Panc1 (cell line): ENCODE results near the gene OGDH. TPM values are rescaled to one million over a fixed set of nuclear protein-coding genes. Genes with fewer than 3 reads are reported as not detected.

Experiments used
- ATAC-seq: fragments of 200-7000 bp; cut with Tn5 transposase; 2 replicates; pipeline ENCODE4 v1.9.1; 2020; ENCODE audit warnings: mild to moderate bottlenecking, moderate library complexity
- BruUV-seq: library from RNA; stranded (reverse); fragments of 400-500 nt; replicated peaks from 2 replicates; lab custom pipeline; 2021; lab: Mats Ljungman, UMichigan
- CTCF ChIA-PET: fragments of 300-600 bp; sonication (Branson Sonifier 250); formaldehyde crosslinking; loops from one replicate; lab custom pipeline; 2022; ENCODE audit warnings: antibody characterized with exemption; lab: Charles Lee
- POLR2A ChIA-PET: fragments of 300-600 bp; sonication (Branson Sonifier 250); formaldehyde crosslinking; loops from one replicate; lab custom pipeline; 2022; ENCODE audit warnings: antibody characterized with exemption; lab: Charles Lee
- DNase-seq: peaks from one replicate; pipeline ENCODE4 v3.0.0-alpha.2; 2010; ENCODE audit warnings: low read depth, low spot score
- H3K27ac ChIP-seq: 2 replicates; pipeline ENCODE4 v1.5.1; 2011; ENCODE audit warnings: mild to moderate bottlenecking, low read length, inconsistent platforms
- H3K27me3 ChIP-seq: fragments of 200-500 bp; sonication (Bioruptor generic); 2 replicates; pipeline ENCODE4 v1.6.0; 2014; ENCODE audit warnings: low read length, inconsistent platforms; ENCODE audit not compliant: control insufficient read depth, insufficient read depth
- H3K36me3 ChIP-seq: fragments of 200-500 bp; sonication (Bioruptor generic); 2 replicates; pipeline ENCODE4 v1.5.1; 2014; ENCODE audit warnings: inconsistent platforms, mild to moderate bottlenecking, low read length, moderate library complexity; ENCODE audit not compliant: control insufficient read depth, insufficient read depth
- H3K4me1 ChIP-seq: 2 replicates; pipeline ENCODE4 v1.5.1; 2011; ENCODE audit warnings: inconsistent platforms, mild to moderate bottlenecking, low read length, moderate library complexity; ENCODE audit not compliant: control insufficient read depth, insufficient read depth
- H3K4me3 ChIP-seq, 2 experiments: 2 replicates each; pipeline ENCODE4 v1.5.1; 2011 to 2012; ENCODE audit warnings: low read depth in 2 of 2, low read length in 2 of 2, mild to moderate bottlenecking in 2 of 2, inconsistent platforms in 1 of 2, moderate library complexity in 1 of 2
- H3K9me3 ChIP-seq: fragments of 200-500 bp; sonication (Bioruptor generic); 2 replicates; pipeline ENCODE4 v1.5.1; 2014; ENCODE audit warnings: low read depth, mild to moderate bottlenecking, inconsistent platforms, low read length, moderate library complexity; ENCODE audit not compliant: control insufficient read depth, insufficient read depth
- POLR2AphosphoS5 ChIP-seq: IDR thresholded peaks from 2 replicates; pipeline ENCODE4 v1.6.1; 2012; ENCODE audit warnings: mild to moderate bottlenecking, low read depth, low read length, moderate library complexity
- SIN3A ChIP-seq: IDR thresholded peaks from 2 replicates; pipeline ENCODE4 v1.6.1; 2012; ENCODE audit warnings: low read depth, mild to moderate bottlenecking, low read length, moderate library complexity, borderline replicate concordance; ENCODE audit not compliant: insufficient read depth
- TCF7L2 ChIP-seq: IDR thresholded peaks from 2 replicates; pipeline ENCODE4 v1.6.1; 2011; ENCODE audit warnings: mild to moderate bottlenecking, low read depth, low read length, inconsistent platforms
- in situ Hi-C: cut with HindIII; loops from 2 replicates; pipeline ENCODE4 v1.10.0; 2016; ENCODE audit warnings: low sequenced_read_pairs, low pct_unique_long_range_greater_than_20kb
- intact Hi-C: fragments of 100-400 bp; cut with micrococcal nuclease; formaldehyde crosslinking; loops from one replicate; pipeline ENCODE4 v1.10.0; 2022; ENCODE audit not compliant: unreplicated experiment
- total RNA-seq: library from RNA; stranded (reverse); gene quantifications from one replicate; pipeline ENCODE4 v1.2.1, GENCODE V29; 2021; ENCODE audit not compliant: unreplicated experiment
- TF ChIP-seq, protein P1 (sequence below), 2 experiments: IDR thresholded peaks; 2 replicates each; pipeline ENCODE4 v1.6.1; 2011 to 2012; ENCODE audit warnings: low read depth in 2 of 2, control low read depth in 1 of 2, low read length in 1 of 2, mild to moderate bottlenecking in 1 of 2, moderate library complexity in 1 of 2; ENCODE audit not compliant: insufficient read depth in 1 of 2
- TF ChIP-seq, protein P2 (sequence below): fragments of 450-650 bp; IDR thresholded peaks from 2 replicates; pipeline ENCODE4 v1.5.1; 2017; ENCODE audit warnings: mild to moderate bottlenecking

Gene OGDH
- total RNA-seq, 1 experiment from 2014 or later, result 166 TPM

DNA sequence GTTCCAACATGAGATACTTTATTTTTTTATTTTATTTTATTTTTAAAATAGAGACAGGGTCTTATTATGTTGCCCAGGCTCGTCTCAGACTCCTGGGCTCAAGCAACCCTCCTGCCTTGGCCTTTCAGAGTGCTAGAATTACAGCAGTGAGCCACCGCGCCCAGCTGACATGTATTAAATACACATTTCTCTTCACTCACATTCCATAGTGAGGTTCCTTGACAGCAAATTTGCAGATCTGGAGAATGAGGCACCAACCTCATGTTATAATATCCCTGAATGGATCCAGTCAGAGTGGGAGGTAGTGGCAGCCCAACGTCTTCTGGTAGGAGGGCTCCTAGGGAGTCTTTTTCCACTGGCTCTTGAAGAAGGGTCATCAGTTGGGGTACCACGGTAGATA is 46.1 kb downstream of the OGDH start:
- Histone ChIP-seq H3K36me3 (peaks cover 6% of the 10 kb centered on the region; the same call in 1 of the 2 replicates), H3K4me3 (no peak overlapping the region), H3K9me3 (peaks cover 5% of the 10 kb centered on the region; the same call in 1 of the 2 replicates), H3K27me3 (no peaks in the 10 kb centered on the region), H3K4me1 (no peaks in the 10 kb centered on the region), H3K27ac (no peak overlapping the region)
- ATAC-seq (no peak), DNase-seq (no peak)
- POLR2A ChIA-PET, result no interaction called here
- intact Hi-C loops, result no loop called here
- no TSS peak for BruUV-seq
- in situ Hi-C loops, result no loop called here
- TF ChIP-seq, protein P1, sequence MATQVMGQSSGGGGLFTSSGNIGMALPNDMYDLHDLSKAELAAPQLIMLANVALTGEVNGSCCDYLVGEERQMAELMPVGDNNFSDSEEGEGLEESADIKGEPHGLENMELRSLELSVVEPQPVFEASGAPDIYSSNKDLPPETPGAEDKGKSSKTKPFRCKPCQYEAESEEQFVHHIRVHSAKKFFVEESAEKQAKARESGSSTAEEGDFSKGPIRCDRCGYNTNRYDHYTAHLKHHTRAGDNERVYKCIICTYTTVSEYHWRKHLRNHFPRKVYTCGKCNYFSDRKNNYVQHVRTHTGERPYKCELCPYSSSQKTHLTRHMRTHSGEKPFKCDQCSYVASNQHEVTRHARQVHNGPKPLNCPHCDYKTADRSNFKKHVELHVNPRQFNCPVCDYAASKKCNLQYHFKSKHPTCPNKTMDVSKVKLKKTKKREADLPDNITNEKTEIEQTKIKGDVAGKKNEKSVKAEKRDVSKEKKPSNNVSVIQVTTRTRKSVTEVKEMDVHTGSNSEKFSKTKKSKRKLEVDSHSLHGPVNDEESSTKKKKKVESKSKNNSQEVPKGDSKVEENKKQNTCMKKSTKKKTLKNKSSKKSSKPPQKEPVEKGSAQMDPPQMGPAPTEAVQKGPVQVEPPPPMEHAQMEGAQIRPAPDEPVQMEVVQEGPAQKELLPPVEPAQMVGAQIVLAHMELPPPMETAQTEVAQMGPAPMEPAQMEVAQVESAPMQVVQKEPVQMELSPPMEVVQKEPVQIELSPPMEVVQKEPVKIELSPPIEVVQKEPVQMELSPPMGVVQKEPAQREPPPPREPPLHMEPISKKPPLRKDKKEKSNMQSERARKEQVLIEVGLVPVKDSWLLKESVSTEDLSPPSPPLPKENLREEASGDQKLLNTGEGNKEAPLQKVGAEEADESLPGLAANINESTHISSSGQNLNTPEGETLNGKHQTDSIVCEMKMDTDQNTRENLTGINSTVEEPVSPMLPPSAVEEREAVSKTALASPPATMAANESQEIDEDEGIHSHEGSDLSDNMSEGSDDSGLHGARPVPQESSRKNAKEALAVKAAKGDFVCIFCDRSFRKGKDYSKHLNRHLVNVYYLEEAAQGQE (IDR thresholded peaks at IDR 0.05; ENCODE audit: insufficient read depth in 1 of 2, low read depth in 2 of 2, low read length in 1 of 2), result no peak
- TF ChIP-seq POLR2AphosphoS5, result no peak
- TF ChIP-seq SIN3A, result no peak
- no peak for TF ChIP-seq TCF7L2
- TF ChIP-seq, protein P2, sequence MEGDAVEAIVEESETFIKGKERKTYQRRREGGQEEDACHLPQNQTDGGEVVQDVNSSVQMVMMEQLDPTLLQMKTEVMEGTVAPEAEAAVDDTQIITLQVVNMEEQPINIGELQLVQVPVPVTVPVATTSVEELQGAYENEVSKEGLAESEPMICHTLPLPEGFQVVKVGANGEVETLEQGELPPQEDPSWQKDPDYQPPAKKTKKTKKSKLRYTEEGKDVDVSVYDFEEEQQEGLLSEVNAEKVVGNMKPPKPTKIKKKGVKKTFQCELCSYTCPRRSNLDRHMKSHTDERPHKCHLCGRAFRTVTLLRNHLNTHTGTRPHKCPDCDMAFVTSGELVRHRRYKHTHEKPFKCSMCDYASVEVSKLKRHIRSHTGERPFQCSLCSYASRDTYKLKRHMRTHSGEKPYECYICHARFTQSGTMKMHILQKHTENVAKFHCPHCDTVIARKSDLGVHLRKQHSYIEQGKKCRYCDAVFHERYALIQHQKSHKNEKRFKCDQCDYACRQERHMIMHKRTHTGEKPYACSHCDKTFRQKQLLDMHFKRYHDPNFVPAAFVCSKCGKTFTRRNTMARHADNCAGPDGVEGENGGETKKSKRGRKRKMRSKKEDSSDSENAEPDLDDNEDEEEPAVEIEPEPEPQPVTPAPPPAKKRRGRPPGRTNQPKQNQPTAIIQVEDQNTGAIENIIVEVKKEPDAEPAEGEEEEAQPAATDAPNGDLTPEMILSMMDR, result no peak
- CTCF ChIA-PET, result no interaction called here

DNA sequence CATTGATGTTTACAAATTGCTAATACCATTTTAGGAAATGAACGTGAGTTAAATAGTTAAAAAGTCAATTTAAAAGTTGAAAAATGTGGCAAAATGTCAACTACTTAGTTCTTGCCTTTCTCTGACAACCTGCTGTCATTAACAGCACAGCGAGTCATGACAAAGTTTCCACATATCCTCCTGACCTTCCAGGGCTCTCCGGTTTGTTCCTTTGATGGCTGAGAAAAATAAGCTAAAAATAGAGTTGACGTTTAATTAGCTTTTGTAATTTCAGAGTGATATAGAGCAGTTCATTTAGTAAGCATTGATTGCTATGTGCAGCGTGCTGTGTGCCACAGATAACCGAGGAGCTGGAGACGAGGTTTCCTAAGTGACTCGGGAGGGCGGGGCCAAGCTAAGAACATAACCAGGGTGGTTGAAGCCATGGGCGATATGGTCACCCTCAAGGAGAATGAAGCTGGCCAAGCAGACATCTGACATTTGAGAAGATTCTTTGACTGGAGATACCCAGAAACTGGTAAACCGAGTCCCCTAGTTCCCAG is 47.9 kb downstream of the OGDH start:
- H3K4me3 ChIP-seq, result no peak overlapping the region
- intact Hi-C loops, result no loop called here
- peaks cover 15% of the 10 kb centered on the region; the same call in 1 of the 2 replicates for H3K9me3 ChIP-seq
- TF ChIP-seq, protein P2, result no peak
- TF ChIP-seq SIN3A, result no peak
- TF ChIP-seq POLR2AphosphoS5, result no peak
- TF ChIP-seq, protein P1 (IDR thresholded peaks at IDR 0.05; ENCODE audit: insufficient read depth in 1 of 2, low read depth in 2 of 2, low read length in 1 of 2), result no peak
- no peak for TF ChIP-seq TCF7L2
- ChIA-PET POLR2A (no interaction called here), CTCF (no interaction called here)
- BruUV-seq, result TSS peak; percentile 15
- no peaks in the 10 kb centered on the region for H3K27me3 ChIP-seq
- ATAC-seq (no peak), DNase-seq (no peak)
- H3K36me3 ChIP-seq, result peaks cover 3% of the 10 kb centered on the region; the same call in 1 of the 2 replicates
- in situ Hi-C loops, result no loop called here
- H3K27ac ChIP-seq, result no peak overlapping the region
- H3K4me1 ChIP-seq, result no peaks in the 10 kb centered on the region
